DND-41 (cell line): ENCODE results near the gene PPP1R16B.

Experiments used
- ATAC-seq: fragments of 200-7000 bp; cut with Tn5 transposase; 3 replicates; pipeline ENCODE4 v1.9.1; 2021; ENCODE audit warnings: low read depth; ENCODE audit not compliant: insufficient read depth
- DNase-seq: peaks from one replicate; pipeline ENCODE4 v3.0.0-alpha.2; 2020
- H2AFZ ChIP-seq: 2 replicates; pipeline ENCODE4 v1.6.0; 2012; ENCODE audit warnings: low read depth, low read length
- H3K27ac ChIP-seq: 2 replicates; pipeline ENCODE4 v1.5.1; 2012; ENCODE audit warnings: low read length, inconsistent platforms
- H3K27me3 ChIP-seq: fragments of 200-600 bp; sonication (generic); 2 replicates; pipeline ENCODE4 v1.6.0; 2012; ENCODE audit warnings: low read length, mild to moderate bottlenecking, inconsistent platforms; ENCODE audit not compliant: insufficient read depth, poor library complexity
- H3K36me3 ChIP-seq: 2 replicates; pipeline ENCODE4 v1.5.1; 2012; ENCODE audit warnings: low read length, inconsistent platforms; ENCODE audit not compliant: insufficient read depth
- H3K4me1 ChIP-seq: 2 replicates; pipeline ENCODE4 v1.5.1; 2012; ENCODE audit warnings: mild to moderate bottlenecking, low read length; ENCODE audit not compliant: insufficient read depth
- H3K4me2 ChIP-seq: 2 replicates; pipeline ENCODE4 v1.6.0; 2012; ENCODE audit warnings: mild to moderate bottlenecking, moderate library complexity, low read length, inconsistent platforms; ENCODE audit not compliant: insufficient read depth
- H3K4me3 ChIP-seq, 2 experiments: fragments of 200-600 bp in 1 of 2; shearing (Covaris generic) in 1 of 2; 2 replicates each; pipeline ENCODE4 v1.5.1; 2012 to 2016; ENCODE audit warnings: inconsistent platforms in 2 of 2, low read length in 2 of 2, mild to moderate bottlenecking in 2 of 2, low read depth in 1 of 2, moderate library complexity in 1 of 2
- H3K79me2 ChIP-seq: 2 replicates; pipeline ENCODE4 v1.6.0; 2012; ENCODE audit warnings: low read length, inconsistent platforms; ENCODE audit not compliant: insufficient read depth
- H3K9ac ChIP-seq: 2 replicates; pipeline ENCODE4 v1.6.0; 2012; ENCODE audit warnings: low read depth, mild to moderate bottlenecking, inconsistent platforms, low read length, moderate library complexity
- H3K9me3 ChIP-seq: 2 replicates; pipeline ENCODE4 v1.5.1; 2012; ENCODE audit warnings: low read length, moderate library complexity, mild to moderate bottlenecking, inconsistent platforms; ENCODE audit not compliant: insufficient read depth, severe bottlenecking
- H4K20me1 ChIP-seq: 2 replicates; pipeline ENCODE4 v1.6.0; 2012; ENCODE audit warnings: low read length; ENCODE audit not compliant: insufficient read depth
- EZH2 ChIP-seq: IDR thresholded peaks from 3 replicates; pipeline ENCODE4 v1.6.1; 2012; ENCODE audit warnings: borderline replicate concordance, low read depth, mild to moderate bottlenecking, moderate library complexity, low read length, inconsistent platforms; ENCODE audit not compliant: severe bottlenecking
- TF ChIP-seq, protein P1 (sequence below): IDR thresholded peaks from 2 replicates; pipeline ENCODE4 v1.5.1; 2012; ENCODE audit warnings: borderline replicate concordance, low read length, moderate library complexity, mild to moderate bottlenecking; ENCODE audit not compliant: poor library complexity, severe bottlenecking; ENCODE audit errors: extremely low read depth

The PPP1R16B gene

DNA sequence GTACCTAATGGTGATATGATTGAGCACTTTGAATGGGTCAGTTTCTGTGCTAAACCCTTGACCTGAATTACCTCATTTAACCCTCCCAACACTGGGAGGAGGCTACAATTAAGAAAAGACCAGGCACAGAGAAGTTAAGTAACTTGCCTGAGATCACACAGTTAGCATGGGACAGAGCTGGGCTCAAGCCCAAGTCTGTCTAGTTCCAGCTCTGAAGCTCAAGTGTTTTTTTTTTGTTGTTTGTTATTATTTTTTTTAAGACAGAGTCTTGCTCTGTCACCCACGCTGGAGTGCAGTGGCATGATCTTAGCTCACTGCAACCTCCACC lies 124.7 kb downstream of the PPP1R16B start:
- Histone ChIP-seq H3K9ac (0 out of 2 replicates have a peak overlapping the region, but pooled peaks have one; percentile 96), H3K4me3 (peak overlapping the region in 1 of 2 experiments; percentile 86; a peak in 1 of 4 replicates), H3K27me3 (no peaks in the 10 kb centered on the region), H3K4me1 (peaks cover 66% of the 10 kb centered on the region), H3K9me3 (no peaks in the 10 kb centered on the region), H3K4me2 (peak overlapping the region; percentile 74), H3K27ac (no peak overlapping the region; the same call in 1 of the 2 replicates), H3K79me2 (peaks cover 90% of the 10 kb centered on the region), H4K20me1 (peaks cover 58% of the 10 kb centered on the region), H2AFZ (no peak overlapping the region), H3K36me3 (peaks cover 68% of the 10 kb centered on the region)
- DNase-seq (no peak), ATAC-seq (no peak)
- no peak for TF ChIP-seq EZH2
- TF ChIP-seq, protein P1, sequence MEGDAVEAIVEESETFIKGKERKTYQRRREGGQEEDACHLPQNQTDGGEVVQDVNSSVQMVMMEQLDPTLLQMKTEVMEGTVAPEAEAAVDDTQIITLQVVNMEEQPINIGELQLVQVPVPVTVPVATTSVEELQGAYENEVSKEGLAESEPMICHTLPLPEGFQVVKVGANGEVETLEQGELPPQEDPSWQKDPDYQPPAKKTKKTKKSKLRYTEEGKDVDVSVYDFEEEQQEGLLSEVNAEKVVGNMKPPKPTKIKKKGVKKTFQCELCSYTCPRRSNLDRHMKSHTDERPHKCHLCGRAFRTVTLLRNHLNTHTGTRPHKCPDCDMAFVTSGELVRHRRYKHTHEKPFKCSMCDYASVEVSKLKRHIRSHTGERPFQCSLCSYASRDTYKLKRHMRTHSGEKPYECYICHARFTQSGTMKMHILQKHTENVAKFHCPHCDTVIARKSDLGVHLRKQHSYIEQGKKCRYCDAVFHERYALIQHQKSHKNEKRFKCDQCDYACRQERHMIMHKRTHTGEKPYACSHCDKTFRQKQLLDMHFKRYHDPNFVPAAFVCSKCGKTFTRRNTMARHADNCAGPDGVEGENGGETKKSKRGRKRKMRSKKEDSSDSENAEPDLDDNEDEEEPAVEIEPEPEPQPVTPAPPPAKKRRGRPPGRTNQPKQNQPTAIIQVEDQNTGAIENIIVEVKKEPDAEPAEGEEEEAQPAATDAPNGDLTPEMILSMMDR = no peak

DNA sequence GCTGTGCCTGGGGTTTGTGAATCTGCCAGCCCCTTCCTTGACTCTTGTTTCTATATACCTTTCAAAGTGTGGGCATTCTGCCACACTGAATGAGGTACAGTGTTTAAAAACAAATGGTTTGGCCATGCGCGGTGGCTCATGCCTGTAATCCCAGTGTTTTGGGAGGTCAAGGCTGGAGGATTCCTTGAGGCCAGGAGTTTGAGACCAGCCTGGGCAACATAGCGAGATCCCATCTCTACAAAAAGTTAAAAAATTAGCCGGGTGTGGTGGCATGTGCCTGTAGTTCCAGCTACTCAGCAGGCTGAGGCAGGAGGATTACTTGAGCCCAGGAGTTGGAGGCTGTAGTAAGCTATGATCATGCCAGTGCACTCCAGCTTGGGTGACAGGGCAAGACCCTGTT lies 126.5 kb downstream of the PPP1R16B start:
- Histone ChIP-seq H3K27me3 (no peaks in the 10 kb centered on the region), H3K4me3 (peak overlapping the region in 1 of 2 experiments; percentile 1; a peak in 1 of 4 replicates), H3K36me3 (peaks cover 82% of the 10 kb centered on the region), H3K79me2 (peaks cover 100% of the 10 kb centered on the region), H3K9me3 (no peaks in the 10 kb centered on the region), H3K9ac (no peak overlapping the region), H4K20me1 (peaks cover 72% of the 10 kb centered on the region), H3K4me2 (peak overlapping the region; percentile 74; the same call in 1 of the 2 replicates), H3K27ac (no peak overlapping the region), H3K4me1 (peaks cover 61% of the 10 kb centered on the region), H2AFZ (no peak overlapping the region)
- TF ChIP-seq, protein P1 = no peak
- TF ChIP-seq EZH2 = no peak
- no peak for ATAC-seq
- DNase-seq = no peak

DNA sequence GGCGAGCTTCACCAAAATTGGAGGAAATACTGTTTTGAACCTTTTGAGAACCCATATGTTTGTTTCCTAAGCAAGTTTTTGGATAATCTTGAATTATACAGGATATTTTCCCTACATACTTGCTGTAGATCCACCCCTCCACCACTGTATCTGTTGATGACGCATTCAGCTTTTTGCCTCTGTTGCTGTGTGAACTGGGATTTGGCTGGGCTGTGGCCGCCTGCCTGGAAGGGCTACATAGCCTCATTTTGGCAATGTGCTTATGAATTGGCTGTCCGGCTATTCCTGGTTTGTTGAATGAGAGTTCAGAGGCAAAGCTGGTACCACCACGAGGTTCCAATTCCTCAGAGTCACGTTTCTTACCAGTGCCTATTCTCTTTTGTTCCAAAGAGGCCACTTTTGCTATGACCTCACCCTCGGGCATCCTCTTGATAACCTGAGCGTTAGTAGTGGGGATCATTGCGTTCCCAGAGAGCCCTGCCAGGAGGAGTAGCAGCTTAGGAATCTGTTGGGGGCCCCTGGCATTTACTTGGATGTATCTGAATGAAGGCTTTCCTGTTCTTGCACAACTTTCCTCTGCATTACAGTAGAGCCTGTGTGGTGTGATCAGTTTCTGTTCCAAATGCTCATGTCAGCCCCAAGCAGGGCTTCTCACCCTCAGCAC lies 127.1 kb downstream of the PPP1R16B start:
- peak overlapping the region in 1 of 2 experiments; percentile 1; a peak in 1 of 4 replicates for H3K4me3 ChIP-seq
- H3K9ac ChIP-seq = no peak overlapping the region
- H3K4me1 ChIP-seq = peaks cover 58% of the 10 kb centered on the region
- ATAC-seq = no peak
- no peak for DNase-seq
- H3K79me2 ChIP-seq = peaks cover 100% of the 10 kb centered on the region
- no peaks in the 10 kb centered on the region for H3K27me3 ChIP-seq
- H3K4me2 ChIP-seq = peak overlapping the region; percentile 74
- H3K9me3 ChIP-seq = no peaks in the 10 kb centered on the region
- H2AFZ ChIP-seq = no peak overlapping the region
- peaks cover 85% of the 10 kb centered on the region for H3K36me3 ChIP-seq
- peaks cover 76% of the 10 kb centered on the region for H4K20me1 ChIP-seq
- TF ChIP-seq EZH2 = no peak
- TF ChIP-seq, protein P1 = no peak
- H3K27ac ChIP-seq = no peak overlapping the region; the same call in 1 of the 2 replicates
